ENCODE data around the gene MISP3. TPM values are rescaled to one million over a fixed set of nuclear protein-coding genes. Genes with fewer than 3 reads are reported as not detected.
A peak's percentile ranks its signal among the peaks of the same experiment; 100 is the strongest.

Gene MISP3
- total and polyA plus RNA-seq, 9 of the 15 experiments (the other 6 are each of a cell fraction or from before 2014, with no cell fraction given): 0.25 to 5.6 (median 1.6) TPM

DNA sequence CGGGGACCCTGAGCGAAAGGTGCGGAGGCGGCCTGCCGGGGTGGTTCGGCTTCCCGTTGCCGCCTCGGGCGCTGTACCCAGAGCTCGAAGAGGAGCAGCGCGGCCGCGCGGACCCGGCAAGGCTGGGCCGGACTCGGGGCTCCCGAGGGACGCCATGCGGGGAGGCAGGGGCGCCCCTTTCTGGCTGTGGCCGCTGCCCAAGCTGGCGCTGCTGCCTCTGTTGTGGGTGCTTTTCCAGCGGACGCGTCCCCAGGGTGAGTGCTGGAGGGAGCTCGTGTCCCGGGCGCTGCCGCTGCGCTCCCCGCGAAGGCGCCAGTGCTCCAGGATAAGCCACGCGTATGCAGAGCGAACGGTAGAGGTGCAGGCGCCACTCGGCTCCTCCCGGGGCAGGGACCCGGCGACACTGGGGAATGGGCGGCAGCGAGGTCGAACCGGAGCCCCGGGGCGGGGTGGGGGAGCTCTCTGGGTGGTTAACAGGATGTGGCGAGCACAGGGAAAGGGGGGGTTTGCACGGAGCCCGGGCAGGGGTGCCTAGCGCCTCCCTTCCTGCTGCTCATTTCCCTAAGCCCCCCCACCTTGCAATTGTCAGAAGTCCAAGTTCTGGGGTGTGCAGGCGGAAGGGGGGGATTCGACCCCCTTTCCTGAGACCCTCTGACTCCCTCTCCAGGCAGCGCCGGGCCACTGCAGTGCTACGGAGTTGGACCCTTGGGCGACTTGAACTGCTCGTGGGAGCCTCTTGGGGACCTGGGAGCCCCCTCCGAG, 40.7 kb upstream of the MISP3 start, which contains the start of gene IL27RA (continued):
- TF ChIP-seq RBM39 (optimal IDR thresholded peaks at IDR 0.05; ENCODE audit: low read depth, low read length) (no peak), MYNN (IDR thresholded peaks at IDR 0.05) (no peak), MYNN (CRISPR knock-in tag; IDR thresholded peaks at IDR 0.05) (no peak), HNRNPK (IDR thresholded peaks at IDR 0.05; ENCODE audit: low read depth, low read length, poor library complexity, severe bottlenecking) (no peak), ARID4B (CRISPR knock-in tag; IDR thresholded peaks at IDR 0.05) (peak; percentile 52; the same call in 1 of the 2 replicates), TEAD1 (CRISPR knock-in tag; IDR thresholded peaks at IDR 0.05) (peak in 1 of 2 experiments; percentile 59; a peak in 1 of 4 replicates), KLF16 (IDR thresholded peaks at IDR 0.05) (no peak), HIVEP1 (CRISPR knock-in tag; IDR thresholded peaks at IDR 0.05) (no peak), RAD21 (CRISPR knock-in tag; conservative IDR thresholded peaks at IDR 0.05 in 1 of 2, IDR thresholded peaks at IDR 0.05 in 1 of 2) (peak; percentile 74 to 76), ESRRB (CRISPR knock-in tag; IDR thresholded peaks at IDR 0.05; ENCODE audit: borderline replicate concordance) (no peak), LARP7 (IDR thresholded peaks at IDR 0.05) (peak; percentile 2; the same call in 1 of the 2 replicates), ATF3 (IDR thresholded peaks at IDR 0.05) (no peak), ATF3 (CRISPR knock-in tag; conservative IDR thresholded peaks at IDR 0.05) (no peak), ZNF232 (CRISPR knock-in tag; IDR thresholded peaks at IDR 0.05) (0 out of 2 replicates have a peak, but pooled peaks have one; percentile 40), FOXJ2 (tag; IDR thresholded peaks at IDR 0.05) (no peak)
- TF ChIP-seq, protein P1, sequence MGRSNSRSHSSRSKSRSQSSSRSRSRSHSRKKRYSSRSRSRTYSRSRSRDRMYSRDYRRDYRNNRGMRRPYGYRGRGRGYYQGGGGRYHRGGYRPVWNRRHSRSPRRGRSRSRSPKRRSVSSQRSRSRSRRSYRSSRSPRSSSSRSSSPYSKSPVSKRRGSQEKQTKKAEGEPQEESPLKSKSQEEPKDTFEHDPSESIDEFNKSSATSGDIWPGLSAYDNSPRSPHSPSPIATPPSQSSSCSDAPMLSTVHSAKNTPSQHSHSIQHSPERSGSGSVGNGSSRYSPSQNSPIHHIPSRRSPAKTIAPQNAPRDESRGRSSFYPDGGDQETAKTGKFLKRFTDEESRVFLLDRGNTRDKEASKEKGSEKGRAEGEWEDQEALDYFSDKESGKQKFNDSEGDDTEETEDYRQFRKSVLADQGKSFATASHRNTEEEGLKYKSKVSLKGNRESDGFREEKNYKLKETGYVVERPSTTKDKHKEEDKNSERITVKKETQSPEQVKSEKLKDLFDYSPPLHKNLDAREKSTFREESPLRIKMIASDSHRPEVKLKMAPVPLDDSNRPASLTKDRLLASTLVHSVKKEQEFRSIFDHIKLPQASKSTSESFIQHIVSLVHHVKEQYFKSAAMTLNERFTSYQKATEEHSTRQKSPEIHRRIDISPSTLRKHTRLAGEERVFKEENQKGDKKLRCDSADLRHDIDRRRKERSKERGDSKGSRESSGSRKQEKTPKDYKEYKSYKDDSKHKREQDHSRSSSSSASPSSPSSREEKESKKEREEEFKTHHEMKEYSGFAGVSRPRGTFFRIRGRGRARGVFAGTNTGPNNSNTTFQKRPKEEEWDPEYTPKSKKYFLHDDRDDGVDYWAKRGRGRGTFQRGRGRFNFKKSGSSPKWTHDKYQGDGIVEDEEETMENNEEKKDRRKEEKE (IDR thresholded peaks at IDR 0.05; ENCODE audit: borderline replicate concordance in 1 of 2, control insufficient read depth in 1 of 2, low read depth in 2 of 2, low read length in 1 of 2): no peak
- TF ChIP-seq, protein P2, sequence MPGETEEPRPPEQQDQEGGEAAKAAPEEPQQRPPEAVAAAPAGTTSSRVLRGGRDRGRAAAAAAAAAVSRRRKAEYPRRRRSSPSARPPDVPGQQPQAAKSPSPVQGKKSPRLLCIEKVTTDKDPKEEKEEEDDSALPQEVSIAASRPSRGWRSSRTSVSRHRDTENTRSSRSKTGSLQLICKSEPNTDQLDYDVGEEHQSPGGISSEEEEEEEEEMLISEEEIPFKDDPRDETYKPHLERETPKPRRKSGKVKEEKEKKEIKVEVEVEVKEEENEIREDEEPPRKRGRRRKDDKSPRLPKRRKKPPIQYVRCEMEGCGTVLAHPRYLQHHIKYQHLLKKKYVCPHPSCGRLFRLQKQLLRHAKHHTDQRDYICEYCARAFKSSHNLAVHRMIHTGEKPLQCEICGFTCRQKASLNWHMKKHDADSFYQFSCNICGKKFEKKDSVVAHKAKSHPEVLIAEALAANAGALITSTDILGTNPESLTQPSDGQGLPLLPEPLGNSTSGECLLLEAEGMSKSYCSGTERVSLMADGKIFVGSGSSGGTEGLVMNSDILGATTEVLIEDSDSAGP (CRISPR knock-in tag; IDR thresholded peaks at IDR 0.05): no peak
